GM12878 (cell line): ENCODE results near the gene PLEKHA7.
A peak's percentile ranks its signal among the peaks of the same experiment; 100 is the strongest.

Experiments
- CBFB ChIP-seq: IDR thresholded peaks from 2 replicates; pipeline ENCODE4 v1.6.1; 2016; ENCODE audit warnings: antibody characterized with exemption, low read depth
- CTCF ChIP-seq, 3 experiments: IDR thresholded peaks in 2 of 3; conservative IDR thresholded peaks in 1 of 3; 2 replicates each; pipeline ENCODE4 v1.5.1; 2011; ENCODE audit warnings: low read depth in 3 of 3, low read length in 3 of 3, mild to moderate bottlenecking in 3 of 3, control low read depth in 2 of 3, moderate library complexity in 2 of 3, inconsistent platforms in 1 of 3, mixed read lengths in 1 of 3; ENCODE audit not compliant: control insufficient read depth in 2 of 3, insufficient read depth in 1 of 3; ENCODE audit errors: extremely low read depth in 1 of 3
- POLR2AphosphoS5 ChIP-seq: IDR thresholded peaks from 2 replicates; pipeline ENCODE4 v1.6.1; 2011; ENCODE audit warnings: mild to moderate bottlenecking, low read length, inconsistent platforms
- RAD21 ChIP-seq: IDR thresholded peaks from 2 replicates; pipeline ENCODE4 v1.6.1; 2011; ENCODE audit warnings: mild to moderate bottlenecking, low read depth, low read length, moderate library complexity; ENCODE audit not compliant: insufficient read depth
- ZNF217 ChIP-seq: fragments of 450-650 bp; IDR thresholded peaks from 2 replicates; pipeline ENCODE4 v1.6.1; 2017; ENCODE audit warnings: antibody characterized with exemption, mild to moderate bottlenecking
- ZNF384 ChIP-seq: IDR thresholded peaks from 2 replicates; pipeline ENCODE4 v1.6.1; 2012; ENCODE audit warnings: low read depth, mild to moderate bottlenecking, low read length, improper control_type of control experiment, borderline replicate concordance

- peak; percentile 73 to 91 (median 83) for TF ChIP-seq CTCF (IDR thresholded peaks at IDR 0.05 in 2 of 3, conservative IDR thresholded peaks at IDR 0.05 in 1 of 3; ENCODE audit: control insufficient read depth in 2 of 3, extremely low read depth in 1 of 3, insufficient read depth in 1 of 3, low read depth in 3 of 3, low read length in 3 of 3)
- TF ChIP-seq RAD21: peak; percentile 95
- TF ChIP-seq POLR2AphosphoS5: no peak
- no peak for TF ChIP-seq ZNF217
- no peak for TF ChIP-seq ZNF384
- no peak for TF ChIP-seq CBFB
Measured at GRCh38 chr11:17063171-17064002, 49.2 kb upstream of the PLEKHA7 start.
